NK-92 (cell line): ENCODE results near the gene SLC22A12.

Experiments
- DNase-seq: peaks from one replicate; lab custom pipeline; 2025; ENCODE audit not compliant: unreplicated experiment; lab: John Stamatoyannopoulos, UW

The SLC22A12 gene

GRCh38 chr11:64602466-64603070 lies 11.5 kb downstream of the SLC22A12 start:
- DNase-seq: no peak

GRCh38 chr11:64603411-64604110 lies 12.5 kb downstream of the SLC22A12 start:
- no peak for DNase-seq

- no peak for DNase-seq
Observed at GRCh38 chr11:64604458-64605243, 13.6 kb downstream of the SLC22A12 start.

- no peak for DNase-seq
Observed at GRCh38 chr11:64605244-64605560, 14.2 kb downstream of the SLC22A12 start.

GRCh38 chr11:64605656-64606585 lies 14.9 kb downstream of the SLC22A12 start:
- no peak for DNase-seq

GRCh38 chr11:64606796-64607380 lies 15.9 kb downstream of the SLC22A12 start:
- no peak for DNase-seq

- no peak for DNase-seq
Observed at GRCh38 chr11:64607381-64607985, 16.5 kb downstream of the SLC22A12 start.

GRCh38 chr11:64608046-64608445 lies 17.0 kb downstream of the SLC22A12 start:
- no peak for DNase-seq

- no peak for DNase-seq
Observed at GRCh38 chr11:64608636-64609035, 17.6 kb downstream of the SLC22A12 start.

GRCh38 chr11:64609436-64610047 lies 18.5 kb downstream of the SLC22A12 start:
- DNase-seq: no peak

- DNase-seq: no peak
Observed at GRCh38 chr11:64610596-64610995, 19.6 kb downstream of the SLC22A12 start.

- no peak for DNase-seq
Observed at GRCh38 chr11:64611176-64611575, 20.2 kb downstream of the SLC22A12 start.

GRCh38 chr11:64611869-64612646 lies 21.0 kb downstream of the SLC22A12 start:
- DNase-seq: no peak

- DNase-seq: no peak
Observed at GRCh38 chr11:64613648-64614047, 22.6 kb downstream of the SLC22A12 start.

GRCh38 chr11:64614917-64615316 lies 23.9 kb downstream of the SLC22A12 start:
- no peak for DNase-seq

- no peak for DNase-seq
Observed at GRCh38 chr11:64616817-64617216, 25.8 kb downstream of the SLC22A12 start.

GRCh38 chr11:64619196-64619595 lies 28.2 kb downstream of the SLC22A12 start:
- DNase-seq: no peak

- no peak for DNase-seq
Observed at GRCh38 chr11:64619811-64620380, 28.9 kb downstream of the SLC22A12 start.
